Lower lobe of right lung (tissue), 2 donors: ENCODE measurements around the gene MMEL1. TPM values are rescaled to one million over a fixed set of nuclear protein-coding genes. Genes with fewer than 3 reads are reported as not detected.
A peak's percentile ranks its signal among the peaks of the same experiment; 100 is the strongest.

Source experiments
- ATAC-seq, 2 donors: fragments of 200-7000 bp; cut with Tn5 transposase; one replicate each; pipeline ENCODE4 v1.9.1; 2020 to 2022; ENCODE audit warnings: mild to moderate bottlenecking in 2 of 2, moderate library complexity in 2 of 2
- DNase-seq: peaks from one replicate; pipeline ENCODE4 v3.0.0-alpha.2; 2020
- H3K27ac ChIP-seq: fragments of 200-600 bp; one replicate; pipeline ENCODE4 v1.8.0; 2022
- H3K27me3 ChIP-seq: fragments of 200-600 bp; one replicate; pipeline ENCODE4 v1.8.0; 2022; ENCODE audit warnings: low read depth
- H3K36me3 ChIP-seq: fragments of 200-600 bp; one replicate; pipeline ENCODE4 v1.8.0; 2022; ENCODE audit warnings: mild to moderate bottlenecking
- H3K4me1 ChIP-seq: fragments of 200-600 bp; one replicate; pipeline ENCODE4 v1.8.0; 2022
- H3K4me3 ChIP-seq: fragments of 200-600 bp; one replicate; pipeline ENCODE4 v1.8.0; 2022; ENCODE audit warnings: mild to moderate bottlenecking
- H3K9me3 ChIP-seq: fragments of 200-600 bp; one replicate; pipeline ENCODE4 v1.8.0; 2022
- CTCF ChIP-seq: fragments of 200-600 bp; IDR thresholded peaks from one replicate; pipeline ENCODE4 v1.8.0; 2022; ENCODE audit warnings: antibody characterized with exemption, mild to moderate bottlenecking
- intact Hi-C: fragments of 100-400 bp; cut with DNase I; formaldehyde crosslinking; loops from one replicate; pipeline ENCODE4 v1.11.0; 2022
- total RNA-seq: library from RNA; stranded (reverse); fragmentation: NEBNext Ultra II Directional; extraction: Animal tissue kit (Norgen Biotek cat#: 25700); gene quantifications from one replicate; pipeline ENCODE4 v1.2.1, GENCODE V29; 2021
- donor health status: DM: no; HTN: yes; CAD: no; lungs with severe emphysema.

MMEL1 gene
- total RNA-seq, 1 donor from 2014 or later: 7.6 TPM

GRCh38 chr1:2595812-2596529, 36.8 kb downstream of the MMEL1 start:
- intact Hi-C loops: no loop called here
- Histone ChIP-seq H3K4me1 (peaks cover 21% of the 10 kb centered on the region), H3K27me3 (no peaks in the 10 kb centered on the region), H3K27ac (no peak overlapping the region), H3K36me3 (no peaks in the 10 kb centered on the region), H3K4me3 (no peak overlapping the region), H3K9me3 (no peaks in the 10 kb centered on the region)
- TF ChIP-seq CTCF: no peak
- ATAC-seq (no peak), DNase-seq (no peak)

DNA sequence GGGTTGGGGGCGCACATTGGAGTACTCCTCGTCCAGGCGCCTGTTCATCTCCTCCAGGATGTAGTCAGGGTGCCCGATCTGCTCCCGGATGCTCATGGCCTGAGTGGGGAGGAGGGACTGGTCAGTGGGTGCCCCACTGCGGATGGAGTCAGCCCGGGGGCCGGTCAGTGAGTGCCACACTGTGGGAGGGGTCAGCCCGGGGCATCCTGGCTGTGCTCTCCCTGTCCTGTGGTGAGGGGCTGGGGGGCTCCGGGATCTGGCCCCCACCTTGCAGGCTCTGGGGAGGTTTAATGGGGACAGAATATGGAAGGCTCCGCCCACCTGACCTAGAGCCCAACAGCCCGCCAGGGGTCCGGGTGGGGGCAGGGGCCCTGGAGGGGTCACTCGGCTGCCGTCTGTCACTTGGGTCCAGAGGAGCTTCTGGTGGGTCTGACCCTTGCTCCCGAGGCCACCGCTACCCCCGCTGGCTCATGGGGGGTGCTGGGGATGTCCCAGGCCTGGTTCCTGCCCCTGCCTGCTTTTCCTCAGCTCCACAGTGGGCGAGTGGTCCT, 37.5 kb downstream of the MMEL1 start:
- peak; percentile 43 for DNase-seq
- intact Hi-C loops: no loop called here
- no peak for TF ChIP-seq CTCF

DNA sequence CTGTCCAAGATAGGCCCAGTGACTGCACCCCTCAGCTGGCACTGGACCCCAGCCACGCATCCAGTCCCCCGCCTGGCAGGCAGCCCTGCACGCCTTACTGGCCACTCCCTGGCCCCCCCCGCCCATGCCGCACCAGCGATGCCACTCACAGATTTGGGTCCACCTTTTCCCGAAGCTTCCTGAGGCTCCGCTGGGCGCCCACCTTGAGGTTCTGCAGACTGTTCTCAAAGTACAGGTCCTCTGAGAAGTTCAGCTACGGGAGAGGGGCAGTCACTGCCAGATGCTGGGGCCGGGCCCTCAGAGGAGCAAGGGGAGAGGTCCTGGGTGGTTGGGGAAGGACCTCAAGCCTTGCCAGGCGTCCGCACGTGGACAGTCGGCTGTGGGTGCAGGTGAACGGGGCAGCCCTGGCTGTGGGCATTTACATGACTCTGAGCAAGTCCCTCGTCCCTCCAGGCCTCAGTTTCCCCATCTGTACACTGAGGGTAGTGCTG, 38.1 kb downstream of the MMEL1 start:
- Histone ChIP-seq H3K9me3 (no peaks in the 10 kb centered on the region), H3K4me1 (peaks cover 21% of the 10 kb centered on the region), H3K4me3 (peak overlapping the region; percentile 43), H3K27ac (peak overlapping the region; percentile 24), H3K27me3 (no peaks in the 10 kb centered on the region), H3K36me3 (no peaks in the 10 kb centered on the region)
- DNase-seq (no peak), ATAC-seq (no peak)
- TF ChIP-seq CTCF: no peak
- intact Hi-C loops: no loop called here

More for the DNA sequence above, 37.5 kb downstream of the MMEL1 start:
- no peaks in the 10 kb centered on the region for H3K27me3 ChIP-seq
- peak in 1 of 2 donors; percentile 6 for ATAC-seq
- no peaks in the 10 kb centered on the region for H3K36me3 ChIP-seq
- no peaks in the 10 kb centered on the region for H3K9me3 ChIP-seq
- H3K4me1 ChIP-seq: peaks cover 21% of the 10 kb centered on the region
- no peak overlapping the region for H3K27ac ChIP-seq
- no peak overlapping the region for H3K4me3 ChIP-seq

DNA sequence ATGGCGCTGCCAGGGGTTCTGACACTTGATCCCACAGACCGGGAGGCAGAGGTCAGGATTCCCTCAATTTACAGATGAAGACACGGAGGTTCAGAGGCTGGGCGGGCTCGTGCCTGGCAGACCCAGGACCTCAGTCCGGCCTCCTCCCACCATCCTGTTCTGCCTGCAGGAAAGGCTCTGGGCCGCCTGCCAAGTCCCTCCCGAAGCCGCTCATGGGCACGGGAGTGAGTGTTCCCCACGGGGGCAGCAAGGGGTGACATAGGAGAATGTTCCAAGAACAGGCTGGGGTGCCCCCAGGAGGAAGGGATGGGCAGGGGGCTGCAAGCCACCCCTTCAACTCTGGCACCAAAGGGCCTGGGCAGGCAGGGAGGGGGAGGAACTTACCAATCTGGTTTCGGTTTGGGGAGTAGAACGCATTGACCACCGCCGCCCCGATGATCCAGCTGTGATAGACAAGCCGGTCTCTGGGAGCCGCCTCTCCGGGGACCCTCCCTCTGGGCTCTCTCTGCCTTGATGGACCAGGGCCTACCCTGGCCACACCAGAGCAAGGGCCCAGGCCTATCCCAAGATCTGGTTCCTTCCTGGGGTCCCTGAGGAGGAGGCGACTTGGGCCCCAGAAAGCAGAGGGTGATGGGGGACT, 38.7 kb downstream of the MMEL1 start:
- H3K36me3 ChIP-seq: peaks cover 3% of the 10 kb centered on the region
- intact Hi-C loops: no loop called here
- H3K4me3 ChIP-seq: peak overlapping the region; percentile 43
- ATAC-seq: peak; percentile 6 to 40
- peaks cover 21% of the 10 kb centered on the region for H3K4me1 ChIP-seq
- TF ChIP-seq CTCF: no peak
- H3K27ac ChIP-seq: peak overlapping the region; percentile 24
- no peaks in the 10 kb centered on the region for H3K27me3 ChIP-seq
- H3K9me3 ChIP-seq: no peaks in the 10 kb centered on the region
- peak; percentile 79 for DNase-seq

DNA sequence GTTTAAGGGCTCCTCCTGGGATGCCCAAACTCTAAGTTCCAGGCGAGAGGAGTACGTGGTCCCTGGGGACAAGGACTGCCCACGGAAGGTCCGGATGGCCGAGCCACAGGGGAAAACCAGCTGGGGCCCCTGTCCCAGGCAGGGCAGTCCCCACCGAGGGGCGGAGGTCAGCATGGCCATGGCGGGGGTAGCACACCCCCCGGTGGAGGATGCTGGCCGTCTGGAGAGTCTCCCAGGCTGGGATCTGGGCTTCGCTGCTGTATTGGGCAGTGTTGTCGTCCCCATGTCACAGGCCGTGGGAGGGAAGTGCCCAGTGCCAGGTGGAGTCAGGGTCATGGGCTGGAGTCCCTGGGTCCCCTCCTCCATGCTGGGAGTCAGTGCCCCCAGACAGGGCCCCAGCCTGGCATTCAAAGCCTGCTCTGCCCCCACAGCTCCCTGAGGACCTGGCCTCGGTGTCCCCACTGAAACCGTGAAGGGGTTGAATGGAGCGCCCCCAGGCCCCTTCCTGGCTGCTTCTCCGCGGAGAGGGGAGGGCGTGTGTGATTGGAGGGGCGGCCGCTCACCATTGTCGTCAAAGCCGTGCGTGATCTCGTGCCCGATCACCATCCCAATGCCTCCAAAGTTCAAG, 39.5 kb downstream of the MMEL1 start:
- Histone ChIP-seq H3K4me3 (peak overlapping the region; percentile 43), H3K4me1 (peaks cover 21% of the 10 kb centered on the region), H3K9me3 (no peaks in the 10 kb centered on the region), H3K36me3 (peaks cover 3% of the 10 kb centered on the region), H3K27me3 (no peaks in the 10 kb centered on the region), H3K27ac (peak overlapping the region; percentile 24)
- TF ChIP-seq CTCF: no peak
- ATAC-seq (no peak), DNase-seq (peak; percentile 42)
- intact Hi-C loops: no loop called here
